HG02970 (cell line): ENCODE data around the gene OR10A5.
A peak's percentile ranks its signal among the peaks of the same experiment; 100 is the strongest.
"Not testable (repeated sequence)": the region's sequence is repeated elsewhere in the genome, so short reads cannot be mapped to it uniquely, and the experiment has no call there.

Experiments
- ATAC-seq: cut with Tn5 transposase; IDR thresholded peaks from one replicate; pipeline ENCODE4 v1.9.1; 2021; ENCODE audit warnings: mild to moderate bottlenecking, moderate library complexity, moderate number of reproducible peaks; ENCODE audit not compliant: unreplicated experiment, low FRiP score

The OR10A5 gene

DNA sequence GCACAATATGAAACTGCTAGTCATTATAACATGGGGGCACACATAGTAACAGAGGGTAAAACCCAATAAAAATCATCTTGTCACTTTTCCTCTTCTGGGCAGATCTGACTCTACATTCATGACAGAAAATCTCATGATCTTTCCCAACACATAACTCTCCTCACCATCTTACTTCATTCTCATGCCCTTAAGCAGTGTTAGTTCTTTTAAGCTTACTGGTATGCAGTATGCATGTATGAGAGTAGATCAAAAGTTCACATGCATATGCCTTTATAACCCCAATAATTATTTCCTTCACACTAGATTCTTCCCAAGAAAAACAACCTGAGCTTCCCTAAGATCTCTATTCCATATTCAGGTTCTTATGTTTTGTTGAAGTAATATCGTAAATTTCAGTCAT lies 25.8 kb downstream of the OR10A5 start:
- no peak for ATAC-seq

DNA sequence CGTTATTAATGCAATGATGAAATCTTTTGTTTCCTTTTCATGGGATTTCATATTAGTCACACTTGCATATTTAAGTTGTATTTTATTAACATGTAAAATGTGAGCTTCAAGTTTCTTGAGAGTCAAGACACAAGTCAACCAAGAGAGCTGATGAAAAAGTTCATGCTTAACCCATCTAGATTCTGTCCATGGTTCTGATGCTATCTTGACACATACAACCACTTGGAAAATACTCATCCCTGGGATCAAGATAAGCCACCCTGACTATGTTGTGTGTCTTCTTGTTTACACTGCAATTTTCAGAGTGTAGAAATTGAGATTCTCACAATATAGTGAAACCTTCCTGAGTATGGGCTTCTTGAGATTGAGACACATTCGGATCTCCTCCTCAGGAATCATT lies 30.3 kb downstream of the OR10A5 start:
- ATAC-seq = no peak

DNA sequence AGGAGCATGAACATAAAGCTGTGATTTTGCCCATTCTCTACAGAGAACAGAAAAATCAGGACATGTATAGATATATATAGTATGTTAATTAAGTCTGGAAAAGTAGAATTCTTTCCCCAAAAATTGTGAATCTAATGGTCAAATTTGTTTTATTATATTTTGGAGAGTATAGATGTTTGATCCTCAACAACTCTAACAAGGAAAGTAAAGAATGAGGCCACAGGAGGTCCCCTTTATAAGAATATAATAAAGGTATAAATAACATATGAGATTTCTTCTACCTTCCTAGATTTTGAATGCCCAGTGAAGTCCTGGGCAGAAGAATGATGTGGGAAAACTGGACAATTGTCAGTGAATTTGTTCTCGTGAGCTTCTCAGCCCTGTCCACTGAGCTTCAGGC lies 30.8 kb downstream of the OR10A5 start, which contains the start of gene OR10A4:
Gene OR10A4 (plus strand): TSS at position 301 of the 400 bp plus-strand sequence. CDS start 23 bp downstream, at position 324.
- no peak for ATAC-seq

DNA sequence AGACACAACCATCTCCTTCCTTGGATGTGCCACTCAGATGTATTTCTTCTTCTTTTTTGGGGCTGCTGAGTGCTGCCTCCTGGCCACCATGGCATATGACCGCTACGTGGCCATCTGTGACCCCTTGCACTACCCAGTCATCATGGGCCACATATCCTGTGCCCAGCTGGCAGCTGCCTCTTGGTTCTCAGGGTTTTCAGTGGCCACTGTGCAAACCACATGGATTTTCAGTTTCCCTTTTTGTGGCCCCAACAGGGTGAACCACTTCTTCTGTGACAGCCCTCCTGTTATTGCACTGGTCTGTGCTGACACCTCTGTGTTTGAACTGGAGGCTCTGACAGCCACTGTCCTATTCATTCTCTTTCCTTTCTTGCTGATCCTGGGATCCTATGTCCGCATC lies 31.4 kb downstream of the OR10A5 start:
- no peak for ATAC-seq

DNA sequence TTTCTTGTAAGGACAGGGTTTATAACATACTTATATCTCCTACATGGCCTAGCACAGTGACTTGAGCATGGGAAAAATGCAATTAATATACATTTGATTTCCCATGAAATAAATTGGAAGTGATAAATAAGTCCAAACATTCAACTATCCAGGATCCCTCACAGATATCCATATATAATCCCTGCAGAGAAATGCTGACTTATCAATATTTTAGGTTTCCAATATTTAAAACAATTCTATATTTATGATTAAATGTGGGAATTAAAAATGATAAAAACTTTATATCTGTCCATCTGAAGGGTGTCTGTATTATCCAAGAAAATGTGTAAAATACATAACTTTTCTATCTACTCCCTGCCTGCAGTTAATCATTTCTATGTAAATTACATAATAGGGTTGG lies 37.3 kb downstream of the OR10A5 start:
- no peak for ATAC-seq

- ATAC-seq = not testable (repeated sequence)
These were observed 42.2 kb downstream of the OR10A5 start for GRCh38 chr11:6887711-6888110.

- ATAC-seq = no peak
These were observed 43.3 kb downstream of the OR10A5 start for GRCh38 chr11:6888830-6889229.

DNA sequence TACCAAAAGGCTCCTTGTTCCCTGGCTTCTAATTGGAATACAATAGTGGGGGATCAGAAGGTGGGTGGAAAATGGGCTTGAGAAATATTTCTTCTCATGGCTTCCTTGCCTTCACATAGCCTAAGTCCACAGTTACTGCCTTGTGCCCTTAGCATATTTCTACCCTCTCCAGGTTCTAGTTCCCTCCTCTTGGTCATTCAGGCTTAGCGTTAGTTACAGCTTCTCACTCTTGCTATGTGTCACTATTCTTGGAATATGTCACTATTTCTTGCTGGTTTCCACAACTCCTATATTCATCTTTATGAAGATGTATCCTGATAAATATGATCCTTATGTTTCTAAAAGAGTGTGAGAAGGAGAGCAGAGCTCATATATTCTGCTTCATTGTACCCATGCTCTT lies 44.4 kb downstream of the OR10A5 start:
- ATAC-seq = no peak

DNA sequence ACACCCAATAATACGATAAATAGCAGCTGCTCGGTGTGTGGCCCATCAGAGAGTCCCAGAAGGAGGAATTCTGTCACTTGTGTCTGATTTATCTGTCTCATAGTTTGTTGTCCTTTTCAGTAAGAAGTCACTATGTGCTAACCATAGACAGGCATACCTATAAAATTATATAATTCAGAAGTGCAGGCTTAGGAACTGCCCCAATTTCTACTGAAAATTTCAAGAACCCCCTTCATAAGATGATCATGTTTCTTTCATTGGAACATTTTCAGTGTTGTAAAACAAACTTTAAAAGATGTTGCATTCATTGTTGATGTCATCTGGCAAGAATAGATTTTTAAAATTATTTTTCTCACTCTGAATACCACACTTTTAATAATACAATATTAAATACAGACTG lies 46.9 kb downstream of the OR10A5 start, which contains the start of gene OR2D2:
Gene OR2D2 (minus strand): TSS at position 101 of the 400 bp plus-strand sequence. CDS start 0 bp downstream, at position 101.
- ATAC-seq = no peak

- ATAC-seq = no peak
These were observed 48.6 kb downstream of the OR10A5 start for GRCh38 chr11:6894097-6894496.

DNA sequence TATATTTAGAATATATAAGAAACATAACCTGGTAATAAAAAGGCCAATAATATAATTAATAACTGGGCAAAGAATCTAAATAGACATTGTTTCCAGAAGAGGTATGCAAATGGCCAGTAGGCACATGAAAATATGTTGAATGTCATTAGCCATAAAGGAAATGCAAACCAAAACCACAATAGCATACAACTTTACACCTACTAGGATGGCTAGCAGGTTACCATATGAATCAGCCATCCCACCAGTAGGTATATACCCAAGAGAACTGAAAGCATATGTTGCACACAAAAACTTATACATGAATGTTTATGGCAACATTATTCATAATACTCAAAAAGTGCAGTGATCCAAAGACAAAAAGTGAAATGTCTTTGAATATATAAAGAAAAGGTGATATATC lies 49.5 kb downstream of the OR10A5 start:
- ATAC-seq = peak; percentile 56
